H1 (cell line): ENCODE data around the gene ATXN2L.

Source experiments
- BRCA1 ChIP-seq: IDR thresholded peaks from 2 replicates; pipeline ENCODE4 v1.6.1; 2012; ENCODE audit warnings: low read depth, low read length, improper control_type of control experiment
- EP300 ChIP-seq, 2 experiments: IDR thresholded peaks; 1 replicate in 1 of 2; 2 replicates in 1 of 2; pipeline ENCODE4 v1.6.1; 2011 to 2012; ENCODE audit warnings: low read depth in 2 of 2, low read length in 2 of 2, mild to moderate bottlenecking in 2 of 2, borderline replicate concordance in 1 of 2, inconsistent platforms in 1 of 2, moderate library complexity in 1 of 2
- JUND ChIP-seq: IDR thresholded peaks from 2 replicates; pipeline ENCODE4 v1.6.1; 2011; ENCODE audit warnings: mild to moderate bottlenecking, improper control_type of control experiment, low read length
- POLR2A ChIP-seq, 2 experiments: IDR thresholded peaks; 1 replicate in 1 of 2; 2 replicates in 1 of 2; pipeline ENCODE4 v1.6.1; 2011; ENCODE audit warnings: low read depth in 2 of 2, low read length in 2 of 2, mild to moderate bottlenecking in 2 of 2; ENCODE audit errors: control extremely low read depth in 1 of 2
- USF2 ChIP-seq: IDR thresholded peaks from 2 replicates; pipeline ENCODE4 v1.6.1; 2011; ENCODE audit warnings: low read length, improper control_type of control experiment

DNA sequence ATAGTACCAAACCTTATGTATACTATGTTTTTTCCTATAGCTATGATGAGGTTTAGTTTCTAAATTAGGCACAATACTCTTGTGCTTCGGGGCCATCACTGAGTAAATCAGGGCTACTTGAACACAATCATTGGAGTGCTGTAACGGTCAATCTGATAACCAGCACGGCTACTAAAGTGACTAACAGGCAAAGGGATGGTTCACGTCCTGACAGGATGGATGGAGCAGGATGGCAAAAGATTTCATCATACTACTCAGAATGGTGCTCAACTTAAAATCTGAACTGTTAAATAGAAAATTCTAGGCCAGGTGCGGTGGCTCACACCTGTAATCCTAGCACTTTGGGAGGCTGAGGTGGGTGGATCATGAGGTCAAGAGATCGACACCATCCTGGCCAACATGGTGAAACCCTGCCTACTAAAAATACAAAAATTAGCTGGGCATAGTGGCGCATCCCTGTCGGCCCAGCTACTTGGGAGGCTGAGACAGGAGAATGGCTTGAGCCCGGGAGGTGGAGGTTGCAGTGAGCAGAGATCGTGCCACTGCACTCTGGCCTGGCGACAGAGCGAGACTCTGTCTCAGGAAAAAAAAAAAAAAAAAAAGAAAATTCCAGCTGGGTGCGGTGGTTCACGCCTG lies 16.3 kb downstream of the ATXN2L start:
- no peak for TF ChIP-seq USF2
- peak; percentile 28 to 40; a peak in 1 of 3 replicates for TF ChIP-seq POLR2A (IDR thresholded peaks at IDR 0.05; ENCODE audit: control extremely low read depth in 1 of 2, low read depth in 2 of 2, low read length in 2 of 2)
- no peak for TF ChIP-seq JUND
- TF ChIP-seq EP300 (IDR thresholded peaks at IDR 0.05; ENCODE audit: borderline replicate concordance in 1 of 2, low read depth in 2 of 2, low read length in 2 of 2) = no peak
- TF ChIP-seq BRCA1 = no peak
